GM10266 (cell line): ENCODE data around the gene NHP2.
"Not testable (repeated sequence)": the region's sequence is repeated elsewhere in the genome, so short reads cannot be mapped to it uniquely, and the experiment has no call there.

Experiments
- DNase-seq: peaks from one replicate; pipeline ENCODE4 v3.0.0; 2012; ENCODE audit errors: extremely low spot score
- CTCF ChIP-seq: IDR thresholded peaks from 2 replicates; pipeline ENCODE4 v1.5.1; 2012; ENCODE audit warnings: mild to moderate bottlenecking, low read depth; ENCODE audit not compliant: control insufficient read depth, insufficient read depth; ENCODE audit errors: missing control alignments

The NHP2 gene

GRCh38 chr5:178153530-178154340, at the start of gene NHP2:
TSS of gene NHP2 (minus strand) at chr5:178153885. CDS start at chr5:178153817, 68 bp downstream.
- TF ChIP-seq CTCF = no peak
- DNase-seq = peak; percentile 97

GRCh38 chr5:178202541-178202940, 48.9 kb upstream of the NHP2 start:
- DNase-seq = no peak

DNA sequence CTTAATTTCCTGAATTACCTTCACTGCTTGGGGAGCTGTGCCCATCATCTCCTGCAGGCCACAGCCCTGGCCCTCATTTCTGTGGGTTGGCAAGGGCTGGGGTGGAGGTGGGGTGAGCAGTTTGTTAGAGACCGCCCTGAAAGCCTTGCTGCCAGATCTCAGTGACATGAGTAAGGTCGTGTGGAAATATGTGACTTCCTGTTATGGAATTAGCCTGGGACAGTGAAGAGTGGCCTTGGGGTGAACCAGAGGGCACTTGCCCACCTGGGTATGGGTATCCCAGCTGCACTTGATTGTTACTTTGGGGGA, 48.2 kb upstream of the NHP2 start:
- DNase-seq = no peak
- TF ChIP-seq CTCF = no peak

More at GRCh38 chr5:178202541-178202940, 48.9 kb upstream of the NHP2 start:
- TF ChIP-seq CTCF = no peak

DNA sequence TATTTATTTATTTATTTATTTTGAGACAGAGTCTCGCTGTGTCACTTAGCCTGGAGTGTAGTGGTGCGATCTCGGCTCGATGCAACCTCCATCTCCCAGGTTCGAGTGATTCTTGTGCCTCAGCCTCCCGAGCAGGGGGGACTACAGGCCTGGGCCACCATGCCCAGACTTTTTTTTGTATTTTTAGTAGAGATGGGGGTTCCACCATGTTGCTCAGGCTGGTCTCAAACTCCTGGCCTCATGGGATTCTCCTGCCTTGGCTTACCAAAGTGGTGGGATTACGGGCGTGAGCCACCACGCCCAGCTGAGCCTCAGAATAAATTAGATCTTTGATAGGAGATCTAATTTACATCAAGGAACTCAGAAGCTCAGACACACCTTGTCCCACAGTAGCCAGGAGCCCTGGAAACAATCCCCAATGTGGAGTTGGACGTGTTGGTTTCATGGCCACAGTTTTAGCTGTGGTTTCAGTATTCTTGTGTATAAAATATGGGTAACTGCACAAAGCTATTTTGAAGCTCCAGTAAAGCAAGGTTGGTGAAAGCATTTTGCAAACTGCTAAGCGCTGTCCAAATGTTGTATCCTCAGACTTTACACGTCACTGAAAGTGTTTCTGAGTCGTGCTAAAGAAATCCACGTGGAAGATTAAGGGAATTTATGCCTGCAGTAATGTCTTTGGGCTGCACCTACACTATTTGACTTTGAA, 47.7 kb upstream of the NHP2 start:
- TF ChIP-seq CTCF = no peak
- DNase-seq = no peak

- TF ChIP-seq CTCF = no peak
- no peak for DNase-seq
Measured at GRCh38 chr5:178199581-178200434, 46.1 kb upstream of the NHP2 start.

DNA sequence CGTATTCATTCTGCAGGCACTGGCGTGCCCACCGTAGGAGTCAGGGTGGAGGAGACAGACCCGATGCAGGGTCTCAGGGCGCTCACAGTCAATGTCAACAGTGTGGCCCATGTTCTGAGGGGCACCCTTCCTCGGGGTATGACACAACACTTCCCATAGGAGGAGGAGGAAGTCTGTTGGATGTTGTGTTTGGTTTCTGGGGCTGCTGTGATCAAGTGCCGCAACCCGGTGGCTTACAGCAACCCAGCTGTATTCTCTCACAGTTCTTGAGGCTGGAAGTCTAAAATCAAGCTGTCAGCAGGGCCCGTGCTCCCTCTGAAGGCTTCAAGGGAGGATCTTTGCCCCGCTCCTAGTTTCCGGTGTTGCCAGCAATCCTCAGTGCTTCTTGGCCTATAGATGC, 45.0 kb upstream of the NHP2 start:
- TF ChIP-seq CTCF = no peak
- DNase-seq = no peak

DNA sequence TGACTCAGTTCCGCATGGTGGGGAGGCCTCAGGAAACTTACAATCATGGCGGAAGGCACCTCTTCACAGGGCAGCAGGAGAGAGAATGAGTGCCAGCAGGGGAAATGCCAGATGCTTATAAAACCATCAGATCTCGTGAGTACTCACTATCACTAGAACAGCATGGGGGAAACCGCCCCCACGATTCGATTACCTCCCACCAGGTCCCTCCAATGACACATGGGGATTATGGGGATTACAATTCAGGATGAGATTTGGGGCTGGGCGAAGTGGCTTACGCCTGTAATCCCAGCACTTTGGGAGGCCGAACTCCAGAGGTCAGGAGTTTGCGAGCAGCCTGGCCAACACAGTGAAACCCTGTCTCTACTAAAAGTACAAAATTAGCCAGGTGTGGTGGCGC, 44.5 kb upstream of the NHP2 start:
- DNase-seq = not testable (repeated sequence)
